H1 (cell line): ENCODE measurements around the gene CDK13. TPM values are rescaled to one million over a fixed set of nuclear protein-coding genes. Genes with fewer than 3 reads are reported as not detected.

Experiments
- RFX5 ChIP-seq: IDR thresholded peaks from 2 replicates; pipeline ENCODE4 v1.6.1; 2011; ENCODE audit warnings: low read depth, low read length, improper control_type of control experiment, borderline replicate concordance
- SRF ChIP-seq: IDR thresholded peaks from 2 replicates; pipeline ENCODE4 v1.6.1; 2011; ENCODE audit warnings: mild to moderate bottlenecking, low read depth, low read length, moderate library complexity
- polyA plus RNA-seq, 7 experiments: library from polyadenylated mRNA; depleted of rRNA in 3 of 7; stranded (reverse) in 5 of 7; unstranded in 2 of 7; fragments of >200 nt in 5 of 7; fragments of 200-250 nt in 2 of 7; gene quantifications; 1 replicate in 5 of 7; 2 replicates in 1 of 7; 4 replicates in 1 of 7; pipeline versions ENCODE4 v1.2.1 to v1.2.3, GENCODE V29; 2011 to 2013; ENCODE audit warnings: missing spikeins in 2 of 7, mixed read lengths in 2 of 7
- total RNA-seq: library from RNA; stranded (reverse); fragmentation: NEBNext Ultra II Directional; extraction: Animal tissue kit (Norgen Biotek cat#: 25700); gene quantifications from 2 replicates; pipeline ENCODE4 v1.2.1, GENCODE V29; 2021

Gene CDK13
- total and polyA plus RNA-seq, 2 of the 8 experiments (the other 6 are each of a cell fraction or from before 2014, with no cell fraction given), result 22.6 to 49.5 TPM

GRCh38 chr7:40047661-40048060, 97.6 kb downstream of the CDK13 start (continued):
- TF ChIP-seq SRF (no peak), RFX5 (no peak)
